ENCODE measurements around the gene DGKZ. TPM values are rescaled to one million over a fixed set of nuclear protein-coding genes. Genes with fewer than 3 reads are reported as not detected.

Gene DGKZ
- total and polyA plus RNA-seq, 10 of the 15 experiments (the other 5 are each of a cell fraction or from before 2014, with no cell fraction given), result 0.50 to 78.4 (median 39.5) TPM

GRCh38 chr11:46335890-46336562, 11.2 kb upstream of the DGKZ start (continued):
- no peak for TF ChIP-seq E4F1 (IDR thresholded peaks at IDR 0.05; ENCODE audit: borderline replicate concordance, partially characterized antibody)

DNA sequence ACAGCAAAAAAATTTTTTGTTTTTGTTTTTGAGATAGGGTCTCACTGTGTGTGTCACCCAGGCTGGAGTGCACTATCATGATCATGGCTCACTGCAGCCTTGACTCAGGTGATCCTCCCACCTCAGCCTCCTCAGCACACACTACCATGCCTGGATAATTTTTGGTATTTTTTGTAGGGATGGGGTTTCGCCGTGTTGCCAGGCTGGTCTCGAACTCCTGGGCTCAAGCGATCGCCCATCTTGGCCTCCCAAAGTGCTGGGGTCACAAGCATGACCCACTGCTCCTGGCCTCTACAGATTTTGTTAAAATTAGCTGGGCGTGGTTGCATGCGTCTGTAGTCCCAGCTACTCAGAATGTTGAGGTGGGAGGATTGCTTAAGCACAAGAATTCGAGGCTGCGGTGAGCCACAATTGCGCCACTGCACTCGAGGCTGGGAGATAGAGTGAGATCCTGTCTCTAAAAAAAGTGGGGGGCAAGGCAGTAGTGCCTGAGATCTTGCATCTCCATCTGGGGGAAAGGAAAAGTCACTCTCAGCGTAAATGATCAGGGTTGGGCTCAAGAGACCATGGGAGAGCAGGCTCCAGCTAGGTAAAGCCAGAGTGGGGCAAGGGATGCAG, 10.6 kb upstream of the DGKZ start:
- Histone ChIP-seq H3K27me3 (replicated peaks in 1 of 2; ENCODE audit: control insufficient read depth in 2 of 2, insufficient read depth in 2 of 2, low read length in 1 of 2) (peaks cover 9 to 22% of the 10 kb centered on the region in 2 experiments), H3K27ac (ENCODE audit: control insufficient read depth, insufficient read depth) (no peak overlapping the region), H3K4me3 (no peak overlapping the region), H3K9me3 (replicated peaks; ENCODE audit: control insufficient read depth, insufficient read depth, low read length) (no peaks in the 10 kb centered on the region), H3K79me2 (ENCODE audit: control insufficient read depth, insufficient read depth, low read length) (no peaks in the 10 kb centered on the region), H3K4me1 (ENCODE audit: control insufficient read depth, insufficient read depth, low read length) (no peaks in the 10 kb centered on the region), H2AFZ (ENCODE audit: control insufficient read depth, low read depth, low read length) (no peak overlapping the region), H3K4me2 (ENCODE audit: control insufficient read depth, insufficient read depth) (no peak overlapping the region), H4K20me1 (ENCODE audit: control insufficient read depth, insufficient read depth) (no peaks in the 10 kb centered on the region), H3K36me3 (ENCODE audit: control insufficient read depth in 2 of 2, insufficient read depth in 2 of 2, low read length in 1 of 2) (no peaks in the 10 kb centered on the region), H3K9ac (ENCODE audit: control insufficient read depth, insufficient read depth, low read length) (no peak overlapping the region)
- ChIA-PET RAD21 (ENCODE audit: unreplicated experiment) (no interaction called here), SMC1A (ENCODE audit: uncharacterized antibody, unreplicated experiment) (no interaction called here), CTCF (no interaction called here), POLR2A (no interaction called here)
- ATAC-seq (no peak), FAIRE-seq (no peak), DNase-seq (ENCODE audit: low read depth, low spot score) (no peak)
- in situ Hi-C loops (cut with MboI) (no loop called here), intact Hi-C loops (cut with micrococcal nuclease; ENCODE audit: unreplicated experiment) (no loop called here)
- 47% methylated on average over 12 of the region's 12 CpGs for WGBS (ENCODE audit: insufficient coverage, insufficient replicate concordance, low lambda C conversion rate, missing lambda C conversion rate)
- BruUV-seq (replicated peaks), result no TSS peak
- TF ChIP-seq NFYB (IDR thresholded peaks at IDR 0.05; ENCODE audit: insufficient read depth, low read depth, low read length), result no peak
- TF ChIP-seq IRF4 (IDR thresholded peaks at IDR 0.05; ENCODE audit: low read depth, low read length), result no peak
- TF ChIP-seq CREM (IDR thresholded peaks at IDR 0.05; ENCODE audit: low read depth), result no peak
- TF ChIP-seq ZBED1 (IDR thresholded peaks at IDR 0.05; ENCODE audit: borderline replicate concordance), result no peak
- no peak for TF ChIP-seq SKIL (IDR thresholded peaks at IDR 0.05; ENCODE audit: low read depth, poor library complexity, severe bottlenecking)
- no peak for TF ChIP-seq KLF5 (IDR thresholded peaks at IDR 0.05; ENCODE audit: partially characterized antibody)
- TF ChIP-seq, protein P1, sequence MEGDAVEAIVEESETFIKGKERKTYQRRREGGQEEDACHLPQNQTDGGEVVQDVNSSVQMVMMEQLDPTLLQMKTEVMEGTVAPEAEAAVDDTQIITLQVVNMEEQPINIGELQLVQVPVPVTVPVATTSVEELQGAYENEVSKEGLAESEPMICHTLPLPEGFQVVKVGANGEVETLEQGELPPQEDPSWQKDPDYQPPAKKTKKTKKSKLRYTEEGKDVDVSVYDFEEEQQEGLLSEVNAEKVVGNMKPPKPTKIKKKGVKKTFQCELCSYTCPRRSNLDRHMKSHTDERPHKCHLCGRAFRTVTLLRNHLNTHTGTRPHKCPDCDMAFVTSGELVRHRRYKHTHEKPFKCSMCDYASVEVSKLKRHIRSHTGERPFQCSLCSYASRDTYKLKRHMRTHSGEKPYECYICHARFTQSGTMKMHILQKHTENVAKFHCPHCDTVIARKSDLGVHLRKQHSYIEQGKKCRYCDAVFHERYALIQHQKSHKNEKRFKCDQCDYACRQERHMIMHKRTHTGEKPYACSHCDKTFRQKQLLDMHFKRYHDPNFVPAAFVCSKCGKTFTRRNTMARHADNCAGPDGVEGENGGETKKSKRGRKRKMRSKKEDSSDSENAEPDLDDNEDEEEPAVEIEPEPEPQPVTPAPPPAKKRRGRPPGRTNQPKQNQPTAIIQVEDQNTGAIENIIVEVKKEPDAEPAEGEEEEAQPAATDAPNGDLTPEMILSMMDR (IDR thresholded peaks at IDR 0.05 in 2 of 3, conservative IDR thresholded peaks at IDR 0.05 in 1 of 3; ENCODE audit: control insufficient read depth in 2 of 3, extremely low read depth in 1 of 3, insufficient read depth in 1 of 3, low read depth in 3 of 3, low read length in 3 of 3), result no peak
- no peak for TF ChIP-seq ZBTB4 (CRISPR knock-in tag; IDR thresholded peaks at IDR 0.05)
- no peak for TF ChIP-seq LARP7 (IDR thresholded peaks at IDR 0.05)
- no peak for TF ChIP-seq KAT2A (conservative IDR thresholded peaks at IDR 0.05; ENCODE audit: control insufficient read depth, low read depth, low read length)

Measured in GM12878 (cell line).